Measurements from ENCODE around the gene NFKB2.

Gene NFKB2

DNA sequence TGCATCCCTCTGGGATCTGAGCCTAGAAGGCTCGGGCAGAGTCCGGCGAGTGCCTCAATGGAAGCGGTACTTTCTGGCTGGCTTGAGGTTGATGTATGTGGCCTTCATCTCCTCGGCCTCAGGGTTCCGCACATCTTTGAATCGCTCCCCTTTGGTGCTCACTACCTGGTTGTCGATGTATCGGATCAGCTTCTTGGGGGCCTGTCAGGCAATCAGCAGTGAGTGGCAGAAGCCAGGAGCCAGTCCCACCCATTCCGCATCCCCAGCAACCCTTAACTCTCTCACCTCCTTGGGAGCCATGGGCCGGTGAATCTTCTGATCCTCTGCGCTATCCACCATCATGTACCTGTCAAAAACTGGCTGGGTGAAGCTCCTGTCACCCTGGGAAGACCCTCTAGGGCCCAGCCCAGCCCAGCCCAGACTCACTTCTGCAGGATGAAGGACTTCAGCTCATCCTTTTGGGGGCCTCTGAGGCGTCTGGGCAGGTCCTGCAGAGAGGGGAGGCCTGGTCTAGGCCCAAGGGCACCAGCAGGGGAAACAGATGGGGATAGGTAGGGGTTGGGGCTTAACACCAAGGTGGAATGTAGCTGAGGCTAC lies 28.0 kb downstream of the NFKB2 start:
- DNase-seq (ENCODE audit: low read depth) = no peak

GRCh38 chr10:102424145-102424544 lies 28.6 kb downstream of the NFKB2 start:
- no peak for DNase-seq (ENCODE audit: low read depth)

- no peak for DNase-seq (ENCODE audit: low read depth)
Measured at GRCh38 chr10:102424916-102425315, 29.4 kb downstream of the NFKB2 start.

- no peak for DNase-seq (ENCODE audit: low read depth)
Measured at GRCh38 chr10:102425444-102425843, 29.9 kb downstream of the NFKB2 start.

GRCh38 chr10:102426803-102427287 lies 31.3 kb downstream of the NFKB2 start:
- no peak for DNase-seq (ENCODE audit: low read depth)

- DNase-seq (ENCODE audit: low read depth) = no peak
Measured at GRCh38 chr10:102429468-102429867, 34.0 kb downstream of the NFKB2 start.

DNA sequence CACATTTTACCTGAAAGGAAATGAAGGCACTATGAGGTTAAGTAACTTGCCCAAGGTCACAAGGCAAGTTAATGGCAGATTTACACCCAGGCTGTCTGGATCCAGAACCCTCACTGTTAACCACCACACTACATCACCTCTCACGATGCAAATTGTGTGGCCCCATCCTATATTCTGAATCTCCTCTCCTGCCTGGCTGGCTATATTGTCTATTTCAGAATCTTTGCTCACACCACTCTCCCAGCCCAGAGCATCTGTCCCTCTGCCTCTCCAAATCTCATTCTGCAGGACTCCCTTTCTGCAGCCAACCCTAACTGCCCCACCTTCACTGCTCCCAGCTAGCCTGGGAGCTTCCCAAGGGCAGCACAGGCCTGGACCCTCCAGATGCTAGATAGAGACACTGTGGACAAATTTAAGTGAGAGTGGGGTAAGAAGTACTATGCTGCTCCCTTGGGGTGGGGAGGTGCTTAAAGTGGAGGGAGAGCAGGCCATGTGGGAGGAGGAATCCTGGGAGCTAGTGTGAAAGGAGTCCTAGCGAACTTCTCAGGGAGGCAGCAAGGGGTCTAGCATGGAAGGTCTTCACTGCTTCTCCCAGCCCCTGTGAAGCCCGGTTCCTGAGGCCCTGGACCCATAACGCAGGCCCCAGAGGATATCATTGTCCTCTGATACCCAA lies 36.1 kb downstream of the NFKB2 start:
- DNase-seq (ENCODE audit: low read depth) = no peak

GRCh38 chr10:102432162-102432950 lies 36.9 kb downstream of the NFKB2 start, which contains the start of gene CUEDC2:
Gene CUEDC2 (minus strand): TSS chr10:102432574. CDS start chr10:102425188, 7,386 bp downstream.
- peak; percentile 92 for DNase-seq (ENCODE audit: low read depth)

DNA sequence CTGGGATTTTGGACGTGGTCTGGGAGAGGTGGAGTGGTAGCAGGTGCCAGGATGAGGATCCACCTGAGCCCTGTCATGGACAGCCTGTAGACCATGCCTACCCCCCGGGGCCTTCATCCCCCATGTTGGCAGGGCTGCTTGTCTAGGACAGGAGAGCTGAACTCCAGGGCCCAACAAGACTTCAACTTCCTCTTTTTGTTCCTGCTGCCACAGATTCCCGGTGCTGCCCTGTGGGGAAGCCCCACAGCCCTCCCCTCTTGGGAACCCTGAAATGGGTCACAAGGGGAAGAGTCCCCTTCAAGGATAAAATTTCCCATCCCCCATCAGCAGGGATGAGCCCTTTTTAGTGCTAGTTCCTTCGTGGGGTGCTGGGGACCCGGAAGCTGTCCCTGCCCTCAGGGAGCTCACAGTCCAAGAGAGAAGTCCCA lies 38.1 kb downstream of the NFKB2 start:
- DNase-seq (ENCODE audit: low read depth) = no peak

- no peak for DNase-seq (ENCODE audit: low read depth)
Measured at GRCh38 chr10:102434394-102435132, 39.1 kb downstream of the NFKB2 start.

DNA sequence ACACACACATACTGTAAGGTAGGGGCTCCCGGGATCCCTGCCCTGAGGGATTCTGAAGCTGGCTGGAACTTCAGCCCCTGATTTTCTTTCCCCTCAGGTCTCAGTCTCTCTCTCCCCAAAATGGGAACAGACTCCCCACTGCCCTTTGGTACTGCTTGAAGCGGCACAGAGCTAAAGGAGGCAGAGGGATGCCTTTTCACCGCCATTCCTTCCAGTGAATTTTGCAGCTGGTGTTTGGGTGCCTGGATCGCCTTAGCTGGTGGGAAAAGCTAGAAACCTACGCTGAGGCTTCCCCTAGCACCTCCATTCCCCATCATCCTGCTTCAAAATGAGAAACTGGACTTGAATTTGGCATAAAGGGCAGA lies 39.6 kb downstream of the NFKB2 start:
- DNase-seq (ENCODE audit: low read depth) = no peak

- DNase-seq (ENCODE audit: low read depth) = no peak
Measured at GRCh38 chr10:102435529-102436233, 40.2 kb downstream of the NFKB2 start.

GRCh38 chr10:102436312-102436711 lies 40.8 kb downstream of the NFKB2 start:
- DNase-seq (ENCODE audit: low read depth) = no peak

DNA sequence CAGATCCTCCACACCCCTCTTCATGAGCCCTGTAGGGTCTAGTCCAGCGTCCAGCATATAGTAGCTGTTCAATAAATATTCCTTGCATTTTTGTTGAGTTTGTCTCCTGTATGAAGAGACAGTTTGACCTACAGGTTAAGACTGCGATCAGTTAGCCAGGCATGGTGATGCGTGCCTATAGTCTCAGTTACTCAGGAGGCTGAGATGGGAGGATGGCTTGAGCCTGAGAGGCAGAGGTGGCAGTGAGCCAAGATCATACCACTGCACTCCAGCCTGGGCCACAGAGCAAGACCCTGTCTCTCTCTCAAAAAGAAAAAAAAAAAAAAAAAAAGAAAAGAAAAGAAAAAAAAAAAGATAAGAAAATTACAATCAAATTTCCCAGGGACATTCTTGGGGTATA lies 42.0 kb downstream of the NFKB2 start:
- no peak for DNase-seq (ENCODE audit: low read depth)

DNA sequence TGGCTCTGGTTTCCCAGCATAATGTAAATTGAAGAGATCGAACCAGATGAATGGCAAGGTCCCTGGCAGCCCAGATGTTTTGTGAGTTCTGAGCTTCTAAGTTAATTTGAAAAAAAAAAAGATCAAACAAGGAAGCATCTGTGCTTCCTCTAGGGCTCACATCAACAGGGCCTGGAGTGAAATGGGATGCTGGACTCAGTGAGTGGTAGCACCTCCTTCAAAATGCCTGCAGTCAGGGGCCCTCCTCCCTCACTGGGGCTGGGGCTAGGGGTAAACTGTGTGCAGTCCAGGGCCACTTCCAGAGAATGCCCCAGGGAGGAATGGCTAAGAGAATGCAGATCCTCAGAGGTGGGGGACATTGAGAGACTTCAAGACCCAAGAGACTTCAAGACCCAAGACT lies 42.9 kb downstream of the NFKB2 start:
- no peak for DNase-seq (ENCODE audit: low read depth)

GRCh38 chr10:102444851-102445250 lies 49.3 kb downstream of the NFKB2 start:
- DNase-seq (ENCODE audit: low read depth) = no peak

DNA sequence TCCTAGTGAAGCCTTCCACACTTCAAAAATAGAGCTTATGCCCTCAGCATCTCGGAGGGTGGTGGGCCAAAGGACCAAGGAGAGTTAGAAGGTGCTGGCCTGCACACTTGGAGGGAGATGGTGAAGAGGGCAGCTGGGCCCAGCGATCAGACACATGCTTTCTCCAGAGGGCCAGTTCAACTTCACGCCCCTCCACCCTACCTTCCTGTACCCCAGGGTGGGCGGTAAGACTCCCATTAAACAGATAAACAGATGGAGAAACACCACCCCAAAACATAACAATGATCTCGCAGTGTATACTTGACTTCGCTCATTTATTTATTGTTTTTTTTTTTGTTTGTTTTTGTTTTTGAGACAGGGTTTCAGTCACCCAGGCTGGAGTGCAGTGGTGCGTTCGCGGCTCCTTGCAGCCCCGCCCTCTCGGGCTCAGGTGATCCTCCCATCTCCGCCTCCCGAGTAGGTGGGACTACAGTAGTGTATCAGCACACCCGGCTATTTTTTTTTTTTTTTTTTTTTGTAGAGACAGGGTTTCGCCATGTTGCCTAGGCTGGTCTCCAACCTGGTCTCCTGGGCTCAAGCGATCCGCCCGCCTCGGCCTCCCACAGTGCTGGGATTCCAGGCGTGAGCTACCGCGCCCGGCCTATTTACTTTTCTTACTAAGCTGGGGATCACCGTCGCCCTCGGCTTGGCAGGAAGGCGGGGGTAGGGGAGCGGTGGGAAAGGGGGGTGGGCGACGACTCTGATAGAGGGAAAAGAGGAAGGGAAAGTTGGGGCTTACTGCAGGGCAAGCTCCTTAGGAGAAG lies 54.0 kb downstream of the NFKB2 start:
- peak; percentile 76 for DNase-seq (ENCODE audit: low read depth)

DNA sequence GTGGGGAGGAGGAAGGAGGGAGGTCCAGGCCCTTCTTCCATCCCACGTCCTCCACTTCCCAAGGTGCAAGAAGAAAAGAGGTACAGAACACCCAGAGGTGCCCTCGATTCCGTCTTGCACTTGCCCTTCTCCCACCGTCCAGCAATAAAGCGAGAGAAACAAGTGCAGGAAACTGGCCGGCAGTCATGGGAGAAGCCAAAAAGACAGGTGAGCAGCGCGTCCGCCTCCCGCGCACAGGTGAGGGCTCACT lies 54.5 kb downstream of the NFKB2 start:
- DNase-seq (ENCODE audit: low read depth) = no peak

GRCh38 chr10:102450374-102451104 lies 55.0 kb downstream of the NFKB2 start:
- DNase-seq (ENCODE audit: low read depth) = peak; percentile 61
